ENCODE measurements around the gene SH2D3A.

The SH2D3A gene

GRCh38 chr19:6738787-6739389 lies 28.3 kb downstream of the SH2D3A start:
- in situ Hi-C loops (cut with MboI; ENCODE audit: low sequenced_read_pairs), result no loop called here

GRCh38 chr19:6737873-6738786 lies 29.1 kb downstream of the SH2D3A start:
- in situ Hi-C loops (cut with MboI; ENCODE audit: low sequenced_read_pairs), result no loop called here

GRCh38 chr19:6737284-6737872 lies 29.9 kb downstream of the SH2D3A start, which contains the start of gene GPR108:
Gene GPR108 (minus strand): TSS chr19:6737580. CDS start chr19:6737576, 4 bp downstream.
- in situ Hi-C loops (cut with MboI; ENCODE audit: low sequenced_read_pairs), result no loop called here

- in situ Hi-C loops (cut with MboI; ENCODE audit: low sequenced_read_pairs), result no loop called here
These were observed 30.3 kb downstream of the SH2D3A start for GRCh38 chr19:6736917-6737283.

GRCh38 chr19:6736169-6736916 lies 30.9 kb downstream of the SH2D3A start:
- in situ Hi-C loops (cut with MboI; ENCODE audit: low sequenced_read_pairs), result no loop called here

- in situ Hi-C loops (cut with MboI; ENCODE audit: low sequenced_read_pairs), result no loop called here
These were observed 31.9 kb downstream of the SH2D3A start for GRCh38 chr19:6735181-6735911.

- in situ Hi-C loops (cut with MboI; ENCODE audit: low sequenced_read_pairs), result no loop called here
These were observed 33.0 kb downstream of the SH2D3A start for GRCh38 chr19:6734096-6734696.

GRCh38 chr19:6733338-6734095 lies 33.7 kb downstream of the SH2D3A start:
- in situ Hi-C loops (cut with MboI; ENCODE audit: low sequenced_read_pairs), result no loop called here

GRCh38 chr19:6732803-6733337 lies 34.4 kb downstream of the SH2D3A start:
- in situ Hi-C loops (cut with MboI; ENCODE audit: low sequenced_read_pairs), result no loop called here

- in situ Hi-C loops (cut with MboI; ENCODE audit: low sequenced_read_pairs), result no loop called here
These were observed 35.4 kb downstream of the SH2D3A start for GRCh38 chr19:6731822-6732221.

GRCh38 chr19:6730941-6731670 lies 36.1 kb downstream of the SH2D3A start:
- in situ Hi-C loops (cut with MboI; ENCODE audit: low sequenced_read_pairs), result no loop called here

- in situ Hi-C loops (cut with MboI; ENCODE audit: low sequenced_read_pairs), result no loop called here
These were observed 37.0 kb downstream of the SH2D3A start for GRCh38 chr19:6730153-6730804.

GRCh38 chr19:6729573-6730152 lies 37.6 kb downstream of the SH2D3A start:
- in situ Hi-C loops (cut with MboI; ENCODE audit: low sequenced_read_pairs), result no loop called here

- in situ Hi-C loops (cut with MboI; ENCODE audit: low sequenced_read_pairs), result no loop called here
These were observed 38.9 kb downstream of the SH2D3A start for GRCh38 chr19:6728346-6728745.

GRCh38 chr19:6725513-6726231 lies 41.6 kb downstream of the SH2D3A start:
- in situ Hi-C loops (cut with MboI; ENCODE audit: low sequenced_read_pairs), result no loop called here

- in situ Hi-C loops (cut with MboI; ENCODE audit: low sequenced_read_pairs), result no loop called here
These were observed 42.4 kb downstream of the SH2D3A start for GRCh38 chr19:6724631-6725492.
